SK-N-SH (cell line): ENCODE measurements around the gene PLB1. TPM values are rescaled to one million over a fixed set of nuclear protein-coding genes. Genes with fewer than 3 reads are reported as not detected.

Source experiments
- CTCF ChIA-PET: fragments of 300-600, 350-600 bp; formaldehyde crosslinking; extraction: SDS; loops from one replicate; lab custom pipeline; 2021; lab: Yijun Ruan, JAX
- POLR2A ChIA-PET: fragments of 350-600 bp; sonication (Branson Sonifier 250); formaldehyde crosslinking; extraction: SDS; loops from one replicate; lab custom pipeline; 2020; ENCODE audit warnings: antibody characterized with exemption, inconsistent platforms; lab: Yijun Ruan, JAX
- DNase-seq: peaks from one replicate; pipeline ENCODE4 v3.0.0; 2012
- H2AFZ ChIP-seq: fragments of 200-600 bp; sonication (generic); 2 replicates; pipeline ENCODE4 v1.8.1; 2016; ENCODE audit warnings: antibody characterized with exemption, mild to moderate bottlenecking, low read depth
- H3F3A ChIP-seq: fragments of 200-600 bp; sonication (generic); replicated peaks from 2 replicates; pipeline ENCODE3; 2016; ENCODE audit warnings: antibody characterized with exemption, mild to moderate bottlenecking; ENCODE audit not compliant: insufficient read depth
- H3K27ac ChIP-seq, 2 experiments: fragments of 200-500 bp in 1 of 2; fragments of 200-600 bp in 1 of 2; sonication (Bioruptor generic) in 1 of 2; sonication (generic), shearing (Covaris generic) in 1 of 2; 2 replicates each; pipeline versions ENCODE4 v1.5.1 to v1.6.1; 2014 to 2016; ENCODE audit warnings: low read depth in 2 of 2, inconsistent platforms in 1 of 2, low read length in 1 of 2, mild to moderate bottlenecking in 1 of 2, mixed read lengths in 1 of 2
- H3K27me3 ChIP-seq: fragments of 200-600 bp; sonication (generic), shearing (Covaris generic); 2 replicates; pipeline ENCODE4 v1.6.1; 2016; ENCODE audit warnings: mixed run types; ENCODE audit not compliant: insufficient read depth
- H3K36me3 ChIP-seq, 2 experiments: fragments of 200-500 bp in 1 of 2; fragments of 200-600 bp in 1 of 2; sonication (Bioruptor generic) in 1 of 2; sonication (generic) in 1 of 2; replicated peaks in 1 of 2; 2 replicates each; pipeline versions ENCODE3 to v1.5.1; 2014 to 2016; ENCODE audit warnings: low read length in 1 of 2, mild to moderate bottlenecking in 1 of 2; ENCODE audit not compliant: insufficient read depth in 2 of 2, control insufficient read depth in 1 of 2
- H3K4me1 ChIP-seq, 2 experiments: fragments of 200-500 bp in 1 of 2; fragments of 200-600 bp in 1 of 2; sonication (Bioruptor generic) in 1 of 2; sonication (generic), shearing (Covaris generic) in 1 of 2; 2 replicates each; pipeline versions ENCODE4 v1.5.1 to v1.6.1; 2014 to 2016; ENCODE audit warnings: low read depth in 1 of 2, low read length in 1 of 2, mixed run types in 1 of 2; ENCODE audit not compliant: insufficient read depth in 2 of 2, control insufficient read depth in 1 of 2
- H3K4me2 ChIP-seq: fragments of 200-600 bp; sonication (generic), shearing (Covaris generic); 2 replicates; pipeline ENCODE4 v1.6.1; 2017; ENCODE audit warnings: mixed run types
- H3K4me3 ChIP-seq, 2 experiments: fragments of 200-500 bp in 1 of 2; fragments of 200-600 bp in 1 of 2; sonication (Bioruptor generic) in 1 of 2; sonication (generic), shearing (Covaris generic) in 1 of 2; 2 replicates each; pipeline versions ENCODE4 v1.5.1 to v1.8.1; 2014 to 2016; ENCODE audit warnings: low read depth in 2 of 2, inconsistent platforms in 1 of 2, low read length in 1 of 2, mild to moderate bottlenecking in 1 of 2, mixed read lengths in 1 of 2, moderate library complexity in 1 of 2
- H3K79me2 ChIP-seq: fragments of 200-600 bp; sonication (generic); 2 replicates; pipeline ENCODE4 v1.8.1; 2017; ENCODE audit warnings: mild to moderate bottlenecking; ENCODE audit not compliant: insufficient read depth
- H3K9ac ChIP-seq: fragments of 200-600 bp; sonication (generic); 2 replicates; pipeline ENCODE4 v1.6.1; 2017; ENCODE audit warnings: mixed run types
- H3K9me2 ChIP-seq: fragments of 200-600 bp; sonication (generic); 2 replicates; pipeline ENCODE4 v1.6.1; 2017; ENCODE audit warnings: mixed run types
- H3K9me3 ChIP-seq: fragments of 200-600 bp; sonication (generic); 2 replicates; pipeline ENCODE4 v1.6.1; 2017; ENCODE audit warnings: mixed run types, mild to moderate bottlenecking, moderate library complexity
- H4K20me1 ChIP-seq: fragments of 200-600 bp; sonication (generic); 2 replicates; pipeline ENCODE4 v1.6.1; 2017; ENCODE audit warnings: mild to moderate bottlenecking, mixed run types; ENCODE audit not compliant: insufficient read depth
- CTCF ChIP-seq: fragments of 200-600 bp; sonication (generic); IDR thresholded peaks from 2 replicates; pipeline ENCODE4 v1.6.1; 2017; ENCODE audit warnings: antibody characterized with exemption, mild to moderate bottlenecking, moderate library complexity
- ELF1 ChIP-seq: IDR thresholded peaks from 2 replicates; pipeline ENCODE4 v1.4.0; 2012
- EP300 ChIP-seq, 2 experiments: IDR thresholded peaks; 2 replicates each; pipeline versions ENCODE4 v1.4.0 to v1.6.1; 2012; ENCODE audit warnings: borderline replicate concordance in 1 of 2, low read depth in 1 of 2, low read length in 1 of 2
- EZH2phosphoT487 ChIP-seq: fragments of 200-600 bp; sonication (generic); IDR thresholded peaks from 2 replicates; pipeline ENCODE4 v1.6.1; 2017; ENCODE audit warnings: low read depth, mixed run types, mild to moderate bottlenecking, antibody characterized with exemption, moderate library complexity, borderline replicate concordance
- FOSL2 ChIP-seq: IDR thresholded peaks from 2 replicates; pipeline ENCODE4 v1.4.0; 2012; ENCODE audit warnings: low read depth, mild to moderate bottlenecking, moderate library complexity, borderline replicate concordance
- FOXJ3 ChIP-seq: sonication (generic); formaldehyde crosslinking; IDR thresholded peaks from 2 replicates; pipeline ENCODE4 v1.5.1; 2020; ENCODE audit warnings: mild to moderate bottlenecking, missing genetic modification reagents
- GATA2 ChIP-seq: sonication (generic); formaldehyde crosslinking; IDR thresholded peaks from 2 replicates; pipeline ENCODE4 v1.5.0; 2020; ENCODE audit warnings: mild to moderate bottlenecking, missing genetic modification reagents
- IRF3 ChIP-seq: fragments of 150-350 bp; IDR thresholded peaks from 2 replicates; pipeline ENCODE4 v1.6.1; 2016; ENCODE audit warnings: mild to moderate bottlenecking, low read depth, low read length
- MEF2A ChIP-seq: IDR thresholded peaks from 2 replicates; pipeline ENCODE4 v1.4.0; 2012; ENCODE audit warnings: low read depth, borderline replicate concordance
- PBX3 ChIP-seq: IDR thresholded peaks from 2 replicates; pipeline ENCODE4; 2012
- POLR2AphosphoS5 ChIP-seq: IDR thresholded peaks from 2 replicates; pipeline ENCODE4 v1.6.1; 2012; ENCODE audit warnings: low read depth, low read length
- RAD21 ChIP-seq: IDR thresholded peaks from 2 replicates; pipeline ENCODE4 v1.6.1; 2012; ENCODE audit warnings: mild to moderate bottlenecking, low read length
- RFX5 ChIP-seq: IDR thresholded peaks from 2 replicates; pipeline ENCODE4 v1.6.1; 2012; ENCODE audit warnings: mild to moderate bottlenecking, improper control_type of control experiment, low read length
- RXRA ChIP-seq: IDR thresholded peaks from 2 replicates; pipeline ENCODE4 v1.4.0; 2012; ENCODE audit warnings: low read depth, mild to moderate bottlenecking, borderline replicate concordance
- SMC3 ChIP-seq: IDR thresholded peaks from 2 replicates; pipeline ENCODE4 v1.6.1; 2012; ENCODE audit warnings: low read depth, low read length, improper control_type of control experiment
- TAF1 ChIP-seq: IDR thresholded peaks from 2 replicates; pipeline ENCODE4 v1.6.1; 2012; ENCODE audit warnings: low read depth, mild to moderate bottlenecking, low read length, moderate library complexity, borderline replicate concordance
- USF1 ChIP-seq: IDR thresholded peaks from 2 replicates; pipeline ENCODE4 v1.4.0; 2012; ENCODE audit warnings: low read depth, borderline replicate concordance
- USF2 ChIP-seq: fragments of 150-350 bp; IDR thresholded peaks from 2 replicates; pipeline ENCODE4 v1.6.1; 2017; ENCODE audit warnings: antibody characterized with exemption, low read length, low read depth, borderline replicate concordance
- YY1 ChIP-seq: IDR thresholded peaks from 2 replicates; pipeline ENCODE4 v1.4.0; 2012; ENCODE audit warnings: low read depth, mild to moderate bottlenecking
- WGBS: methylation state at CpG from one replicate; pipeline ENCODE4 v1.1.6; 2017; ENCODE audit warnings: low lambda C conversion rate; 5-methylcytosine and 5-hydroxymethylcytosine counted together
- polyA plus RNA-seq, 3 experiments: library from polyadenylated mRNA; depleted of rRNA; stranded (reverse); fragments of >200 nt; gene quantifications; 2 replicates each; pipeline ENCODE4 v1.2.3, GENCODE V29; 2012

The PLB1 gene
- polyA plus RNA-seq, 1 of the 3 experiments (the other 2 are of a cell fraction): 0.10 TPM

GRCh38 chr2:28453396-28453795 lies 42.5 kb upstream of the PLB1 start:
- Histone ChIP-seq H3K9me2 (no peaks in the 10 kb centered on the region), H2AFZ (no peak overlapping the region), H3K9ac (no peak overlapping the region), H3K4me2 (no peak overlapping the region), H3K4me1 (peaks cover 3 to 17% of the 10 kb centered on the region in 2 experiments; a peak in 2 of 4 replicates), H4K20me1 (no peaks in the 10 kb centered on the region), H3F3A (peaks cover 6% of the 10 kb centered on the region), H3K27me3 (no peaks in the 10 kb centered on the region), H3K4me3 (no peak overlapping the region), H3K79me2 (no peaks in the 10 kb centered on the region), H3K36me3 (no peaks in the 10 kb centered on the region), H3K27ac (no peak overlapping the region), H3K9me3 (no peaks in the 10 kb centered on the region)
- CTCF ChIA-PET: interaction anchor here (0.8 to 2.2 kb wide), 23 partner anchors 10 to 770 kb away, joined by 3 to 18 read pairs (median 6); no protein-coding TSS in a partner anchor
- POLR2A ChIA-PET: no interaction called here
- TF ChIP-seq RAD21 (no peak), POLR2AphosphoS5 (no peak), RXRA (no peak), USF1 (no peak), EP300 (IDR thresholded peaks at IDR 0.05; ENCODE audit: borderline replicate concordance in 1 of 2, low read depth in 1 of 2, low read length in 1 of 2) (no peak), EZH2phosphoT487 (no peak), TAF1 (no peak), GATA2 (no peak), CTCF (no peak), PBX3 (no peak), ELF1 (no peak), SMC3 (no peak), YY1 (no peak), RFX5 (no peak), FOSL2 (no peak), USF2 (no peak), IRF3 (no peak), FOXJ3 (no peak), MEF2A (no peak)
- no peak for DNase-seq
- 87% methylated on average over 8 of the region's 8 CpGs for WGBS
